GM21390 (cell line): ENCODE results near the gene ORC3.
"Not testable (repeated sequence)": the region's sequence is repeated elsewhere in the genome, so short reads cannot be mapped to it uniquely, and the experiment has no call there.

Source experiments
- ATAC-seq: cut with Tn5 transposase; IDR thresholded peaks from one replicate; pipeline ENCODE4 v1.9.1; 2021; ENCODE audit not compliant: unreplicated experiment

The ORC3 gene

DNA sequence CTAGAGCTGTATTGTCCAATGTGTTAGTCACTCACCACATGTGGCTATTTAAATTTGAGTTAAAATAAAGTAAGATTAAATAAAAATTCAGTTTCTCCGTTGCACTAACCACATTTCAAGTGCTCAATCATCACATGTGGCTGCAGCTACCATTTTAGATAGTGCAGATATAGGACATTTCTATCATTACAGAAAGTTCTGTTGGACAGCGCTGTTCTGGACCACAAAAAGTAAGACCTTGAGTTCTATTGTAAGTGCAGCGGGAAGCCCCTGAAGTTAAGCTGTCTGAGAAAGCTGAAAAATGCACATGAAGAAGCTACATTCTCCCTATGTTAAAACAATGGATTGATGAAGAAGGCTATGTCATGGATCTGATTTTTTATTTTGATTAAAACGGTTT, 1.1 kb downstream of the ORC3 start:
- ATAC-seq = no peak

DNA sequence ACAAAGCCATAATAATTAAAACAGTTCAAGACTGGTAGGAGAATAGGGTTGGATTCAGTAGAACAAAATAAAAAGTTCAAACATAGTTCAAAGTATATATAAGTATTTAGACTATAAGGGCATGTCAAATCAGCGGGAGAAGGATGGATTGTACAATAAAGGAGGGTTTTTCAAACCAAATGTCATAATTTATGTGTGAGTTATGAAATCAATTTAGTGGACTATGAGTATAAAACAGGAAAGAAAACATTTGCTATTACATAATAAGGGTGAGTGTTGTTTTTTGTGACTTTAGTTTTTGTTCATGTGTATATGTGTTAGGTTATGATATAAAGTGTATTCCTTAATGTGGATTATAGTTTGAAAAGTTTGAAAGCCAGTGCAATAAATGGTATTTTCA, 10.6 kb downstream of the ORC3 start:
- ATAC-seq = no peak

DNA sequence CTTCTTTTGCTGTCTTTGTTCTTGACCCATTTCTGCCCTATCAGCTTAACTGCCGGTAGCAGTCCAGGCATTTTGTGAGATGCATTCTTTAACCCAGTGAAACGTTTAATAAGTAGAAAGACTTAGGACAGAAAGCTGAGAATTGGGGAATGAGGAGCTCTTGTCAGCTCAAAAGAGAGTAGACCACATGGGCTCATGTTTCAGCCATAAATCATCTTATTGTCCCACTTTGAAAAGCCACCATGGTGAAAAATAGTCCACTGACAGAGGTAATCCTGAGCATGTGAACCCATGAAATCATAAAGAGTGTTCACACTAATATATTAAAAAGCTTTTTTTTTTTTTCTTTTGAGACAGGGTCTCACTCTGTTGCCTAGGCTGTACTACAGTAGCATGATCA, 16.3 kb downstream of the ORC3 start:
- no peak for ATAC-seq

DNA sequence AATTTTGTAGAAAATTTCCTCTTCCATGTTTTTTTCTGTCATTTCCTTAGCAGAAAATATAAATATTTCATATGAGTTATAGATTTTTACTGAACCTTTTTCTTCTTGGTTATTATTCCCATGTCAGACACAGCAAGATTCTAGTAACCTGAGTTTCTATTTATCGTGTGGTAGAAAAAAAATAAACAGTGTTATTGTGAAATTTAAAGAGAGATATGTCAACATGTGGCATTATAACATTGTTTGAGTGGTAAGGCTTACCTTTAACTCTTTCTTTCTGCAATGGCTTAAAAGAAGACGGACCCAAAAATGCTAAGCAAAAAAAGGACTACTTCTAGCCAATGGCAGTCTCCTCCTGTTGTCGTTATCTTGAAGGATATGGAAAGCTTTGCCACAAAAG, 18.9 kb downstream of the ORC3 start:
- ATAC-seq = no peak

DNA sequence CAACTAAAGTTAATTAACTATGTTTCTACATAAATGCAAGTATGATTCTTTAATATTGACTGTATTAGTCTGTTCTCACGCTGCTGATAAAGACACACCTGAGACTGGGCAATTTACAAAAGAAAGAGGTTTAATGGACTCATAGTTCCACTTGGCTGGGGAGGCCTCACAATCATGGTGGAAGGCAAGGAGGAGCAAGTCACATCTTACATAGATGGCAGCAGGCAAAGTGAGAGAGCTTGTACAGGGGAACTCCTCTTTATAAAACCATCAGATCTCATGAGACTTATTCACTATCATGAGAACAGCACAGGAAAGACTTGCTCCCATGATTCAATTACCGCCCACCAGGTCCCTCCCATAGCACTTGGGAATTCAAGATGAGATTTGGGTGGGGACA, 23.1 kb downstream of the ORC3 start:
- ATAC-seq = not testable (repeated sequence)

DNA sequence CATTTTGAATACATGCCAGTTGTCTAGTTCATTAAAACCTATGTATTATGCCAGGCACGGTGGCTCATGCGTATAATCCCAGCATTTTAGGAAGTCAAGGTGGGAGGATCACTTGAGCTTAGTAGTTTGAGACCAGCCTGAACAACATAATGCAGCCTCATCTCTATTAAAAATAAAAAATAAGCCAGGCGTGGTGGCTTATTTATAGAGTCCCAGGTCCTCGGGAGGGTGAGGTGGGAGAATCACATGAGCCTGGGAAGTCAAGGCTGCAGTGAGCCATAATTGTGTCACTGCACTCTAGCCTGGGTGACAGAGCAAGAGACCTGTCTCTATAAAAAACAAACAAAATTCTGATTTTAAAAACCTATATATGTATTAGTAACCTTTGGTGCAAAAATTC, 27.5 kb downstream of the ORC3 start:
- no peak for ATAC-seq

DNA sequence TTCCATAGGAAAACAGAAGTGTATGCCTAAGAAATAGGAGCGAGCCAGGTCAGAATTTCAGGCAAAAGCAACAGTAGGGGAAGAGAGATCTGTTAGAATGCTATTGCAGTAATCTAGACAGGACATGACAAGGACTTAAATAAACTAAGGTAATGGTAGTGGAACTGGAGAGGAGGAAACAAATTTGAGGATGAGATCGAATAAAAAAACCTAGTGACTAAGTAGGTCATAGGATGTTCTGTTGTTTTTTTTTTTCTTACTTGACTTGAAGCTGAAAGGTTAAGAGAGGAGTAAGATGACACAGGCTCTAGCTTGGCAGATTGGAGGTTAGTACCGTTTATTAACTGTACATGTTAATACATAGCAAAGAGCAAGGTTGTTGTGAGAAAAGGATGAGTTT, 28.6 kb downstream of the ORC3 start:
- no peak for ATAC-seq

DNA sequence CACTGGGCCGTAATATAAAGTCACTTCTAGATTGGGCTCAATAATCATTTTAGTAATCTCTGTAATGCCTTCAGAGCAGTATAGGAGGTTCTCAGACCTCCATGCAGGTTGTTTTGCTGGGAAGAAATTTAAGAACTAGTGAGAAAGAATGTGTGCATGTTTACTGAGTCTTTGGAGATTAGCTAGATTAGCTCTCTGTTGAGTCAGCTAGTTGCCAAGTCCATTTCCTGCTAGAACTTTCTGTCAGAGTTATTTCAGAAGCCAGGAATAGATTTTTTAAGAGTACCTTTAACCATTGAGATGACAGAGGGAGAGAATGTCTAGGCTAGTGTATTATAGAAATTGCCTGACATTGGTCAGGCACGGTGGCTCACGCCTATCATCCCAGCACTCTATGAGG, 33.3 kb downstream of the ORC3 start:
- ATAC-seq = no peak

DNA sequence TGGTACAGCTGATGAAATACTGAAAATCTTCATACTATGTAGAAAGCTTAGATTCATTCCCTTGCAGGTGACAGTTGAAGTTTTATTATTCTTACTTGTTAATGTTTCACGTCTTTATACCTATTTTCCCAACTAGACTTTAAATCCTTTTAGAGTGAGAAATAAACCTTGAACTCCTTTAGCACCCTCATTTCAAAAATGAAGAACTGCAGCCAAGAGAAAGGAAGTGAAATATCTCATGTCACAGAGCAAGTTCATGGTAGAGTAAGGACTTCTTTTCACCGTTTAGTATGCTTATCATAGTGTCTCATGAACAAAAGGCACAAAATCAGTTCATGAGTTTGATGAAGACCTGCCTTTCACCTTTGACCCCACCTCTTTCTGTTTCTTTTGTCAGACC, 38.5 kb downstream of the ORC3 start:
- peak; percentile 61 for ATAC-seq

DNA sequence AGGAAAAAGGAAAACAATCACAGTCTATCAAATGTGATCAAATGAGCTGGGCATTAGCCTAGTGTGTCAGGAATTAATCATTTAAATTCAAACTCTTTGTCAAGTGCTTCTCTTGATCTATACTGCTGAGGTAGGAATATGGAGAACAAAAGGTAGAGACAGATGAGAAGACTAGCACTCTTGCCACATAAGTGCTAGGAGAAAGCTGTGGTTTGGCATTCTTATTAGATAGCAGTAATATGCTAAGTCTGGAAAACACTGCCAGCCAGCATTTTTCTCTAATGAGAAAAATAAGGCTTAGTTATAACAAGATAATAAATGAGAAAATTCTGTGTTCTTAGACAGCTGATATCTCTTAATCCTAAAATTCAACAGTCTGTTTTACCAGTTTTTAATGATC, 38.9 kb downstream of the ORC3 start:
- no peak for ATAC-seq

DNA sequence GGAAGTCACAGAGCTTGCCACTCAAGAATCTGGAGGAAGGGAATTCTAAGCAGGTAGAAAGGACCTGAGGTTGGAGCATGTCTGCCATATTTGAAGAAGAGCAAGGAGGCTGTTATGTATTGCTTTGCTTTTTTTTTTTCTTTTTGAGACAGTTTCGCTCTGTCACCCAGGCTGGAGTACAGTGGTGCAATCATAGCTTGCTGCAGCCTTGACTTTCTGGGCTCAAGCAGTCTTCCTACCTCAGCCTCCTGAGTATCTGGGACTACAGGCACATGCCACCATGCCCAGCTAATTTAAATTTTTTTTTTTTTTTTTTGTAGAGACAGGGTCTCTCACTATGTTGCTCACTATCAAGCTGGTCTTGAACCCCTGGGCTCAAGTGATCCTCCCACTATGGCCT, 40.8 kb downstream of the ORC3 start:
- no peak for ATAC-seq

DNA sequence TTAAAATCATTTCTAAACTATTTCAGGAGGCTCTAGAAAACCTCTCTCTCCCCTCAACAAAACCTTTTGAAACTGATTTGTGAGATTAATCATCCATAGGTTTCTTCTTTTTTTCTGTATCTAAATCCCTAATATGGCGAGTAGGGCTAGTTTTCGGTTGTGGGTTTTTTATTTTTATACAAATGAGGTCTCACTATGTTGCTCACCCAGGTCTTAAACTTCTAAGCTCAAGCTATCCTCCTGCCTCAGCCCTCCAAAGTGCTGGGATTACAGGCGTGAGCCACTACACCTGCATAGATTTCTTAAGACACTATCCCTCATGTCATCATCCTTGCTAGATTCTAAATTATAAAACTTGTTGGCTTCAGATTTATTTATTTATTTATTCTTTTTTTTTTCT, 43.9 kb downstream of the ORC3 start:
- ATAC-seq = no peak

DNA sequence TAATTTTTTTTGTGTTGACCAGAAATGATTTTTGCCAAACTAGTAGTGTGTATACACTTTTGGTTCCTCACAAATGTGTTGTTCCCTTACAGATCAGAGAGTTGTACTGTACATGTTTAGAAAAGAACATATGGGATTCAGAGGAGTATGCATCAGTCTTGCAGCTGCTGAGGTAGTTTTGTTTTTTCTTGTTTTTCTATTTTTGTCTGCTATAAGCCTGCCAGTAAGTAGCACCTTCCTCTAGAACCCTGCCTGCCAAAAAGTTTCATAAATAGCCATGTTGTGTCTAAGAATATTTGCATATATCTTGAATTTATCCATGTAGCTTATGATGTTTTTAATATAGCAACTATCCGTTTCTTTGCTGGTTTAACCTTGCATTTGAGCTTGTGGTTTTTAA, 46.4 kb downstream of the ORC3 start:
- ATAC-seq = peak; percentile 51

DNA sequence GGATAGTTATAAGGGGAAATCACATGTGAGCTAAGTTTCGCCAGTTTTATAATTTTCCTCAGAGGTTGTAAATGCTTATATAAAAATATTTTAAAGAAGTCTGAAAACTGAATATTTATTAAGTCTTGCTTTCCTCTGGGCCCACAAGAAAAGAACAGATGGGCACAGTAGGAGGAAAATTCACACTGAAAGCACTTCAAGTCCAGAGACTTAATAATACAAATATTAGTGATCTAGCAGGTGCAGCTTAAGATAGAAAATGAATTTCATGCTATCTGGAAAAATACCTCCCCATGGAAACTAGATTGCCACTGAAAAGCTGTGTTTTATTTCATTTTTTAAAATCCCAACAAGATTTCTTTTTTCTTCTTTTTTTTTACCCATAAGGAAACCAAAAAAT, 47.2 kb downstream of the ORC3 start:
- ATAC-seq = no peak

DNA sequence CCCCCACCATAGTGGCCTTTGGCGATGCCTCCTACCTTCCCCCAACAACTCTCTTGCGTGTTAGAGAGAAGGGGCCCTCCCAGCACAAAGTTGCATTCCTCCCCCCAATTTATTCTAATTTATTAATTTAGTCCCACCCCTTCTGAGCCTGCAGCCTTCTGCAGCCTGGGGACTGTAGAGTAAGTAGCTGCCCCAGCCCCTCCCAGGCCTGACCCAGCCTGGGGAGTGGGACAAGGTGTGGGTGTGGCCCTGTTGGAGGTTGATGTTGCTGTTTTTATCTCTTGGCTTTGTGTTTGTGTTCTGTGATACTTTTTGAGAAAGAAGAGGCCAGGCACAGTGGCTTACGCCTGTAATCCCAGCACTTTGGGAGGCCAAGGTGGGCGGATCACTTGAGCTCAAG, 49.4 kb downstream of the ORC3 start:
- no peak for ATAC-seq

DNA sequence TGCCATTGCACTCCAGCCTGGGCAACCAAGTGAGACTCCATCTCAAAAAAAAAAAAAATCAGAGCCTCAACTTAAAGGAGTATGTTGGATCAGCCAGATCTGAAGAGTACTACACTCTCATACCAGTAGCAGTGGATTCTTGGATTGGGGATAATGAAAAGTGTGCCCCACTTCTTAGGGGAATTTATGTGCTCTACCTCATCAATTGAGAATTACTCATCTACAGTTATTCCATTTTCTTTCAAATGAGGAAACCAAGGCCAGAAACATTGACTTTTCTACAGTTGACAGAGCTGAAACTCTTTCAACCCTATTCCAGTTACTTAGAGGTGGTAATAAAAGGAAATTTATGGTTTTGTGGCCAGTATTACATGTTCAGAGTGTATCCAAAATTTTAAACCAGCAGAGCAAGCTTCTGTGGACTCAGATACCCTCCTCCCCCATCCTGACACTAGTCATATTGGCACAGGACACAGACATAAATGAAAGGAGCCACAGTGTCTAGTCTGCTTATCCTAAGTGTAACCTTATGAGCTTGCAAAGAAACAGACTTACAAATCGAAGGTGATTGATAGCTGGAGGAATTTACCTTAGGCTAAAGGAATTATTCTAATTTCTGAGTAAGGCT, 51.2 kb downstream of the ORC3 start:
- no peak for ATAC-seq

DNA sequence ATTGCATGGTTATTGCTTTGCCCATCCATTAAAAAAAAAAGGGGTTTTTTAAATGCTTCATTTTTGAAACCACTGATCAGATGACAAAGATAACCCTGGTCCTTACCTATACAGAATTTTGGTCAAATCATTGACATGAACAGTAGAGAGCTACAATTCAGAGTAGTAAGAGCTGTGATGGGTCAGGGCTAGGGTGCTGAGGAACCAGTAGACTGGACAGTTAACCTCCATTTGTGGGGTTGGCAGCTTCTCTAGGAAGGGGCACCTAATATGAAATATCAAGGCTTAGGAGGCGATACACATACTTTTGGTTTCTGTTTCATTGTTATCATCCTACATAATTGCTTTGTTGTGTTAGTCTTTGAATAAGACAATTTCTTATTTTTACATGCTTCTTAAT, 55.1 kb downstream of the ORC3 start:
- no peak for ATAC-seq

DNA sequence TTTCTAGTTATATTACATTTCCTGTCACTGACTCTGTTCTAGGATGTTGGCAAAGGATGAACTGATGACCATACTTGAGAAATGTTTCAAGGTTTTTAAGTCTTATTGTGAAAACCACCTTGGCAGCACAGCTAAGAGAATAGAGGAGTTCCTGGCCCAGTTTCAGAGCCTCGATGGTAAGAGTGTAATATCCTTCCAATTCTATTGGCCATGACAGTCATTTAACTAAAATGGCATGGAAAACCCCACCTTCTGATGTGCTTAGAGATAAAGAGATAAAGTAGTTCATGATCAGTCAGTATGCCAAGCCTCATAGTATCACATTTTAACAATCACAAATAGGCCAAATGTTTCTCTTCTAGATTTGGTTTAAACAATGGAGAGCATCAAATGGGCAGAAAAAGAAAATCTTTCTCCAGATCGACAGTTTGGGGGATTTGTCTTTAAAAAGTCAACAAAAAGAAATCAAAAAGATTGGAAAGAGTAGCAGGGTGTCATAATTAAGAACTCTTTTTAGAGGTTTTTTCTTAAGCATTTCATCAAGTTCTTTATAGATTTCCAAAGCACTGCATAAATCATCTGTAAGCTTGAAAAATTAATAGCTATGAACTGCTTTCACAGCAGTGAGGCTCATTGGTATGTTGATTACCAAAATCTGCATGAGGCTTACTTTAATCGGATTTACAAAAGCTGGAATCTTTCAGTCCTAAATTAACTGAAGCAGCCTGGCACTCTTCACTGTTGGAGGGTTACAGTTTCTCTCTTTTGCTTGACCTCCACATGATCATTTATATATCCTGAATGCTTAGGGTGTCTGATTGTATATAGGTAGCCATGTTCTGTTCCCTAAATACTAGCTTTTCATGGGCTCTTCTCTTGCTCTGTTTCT, 63.4 kb downstream of the ORC3 start:
- no peak for ATAC-seq

DNA sequence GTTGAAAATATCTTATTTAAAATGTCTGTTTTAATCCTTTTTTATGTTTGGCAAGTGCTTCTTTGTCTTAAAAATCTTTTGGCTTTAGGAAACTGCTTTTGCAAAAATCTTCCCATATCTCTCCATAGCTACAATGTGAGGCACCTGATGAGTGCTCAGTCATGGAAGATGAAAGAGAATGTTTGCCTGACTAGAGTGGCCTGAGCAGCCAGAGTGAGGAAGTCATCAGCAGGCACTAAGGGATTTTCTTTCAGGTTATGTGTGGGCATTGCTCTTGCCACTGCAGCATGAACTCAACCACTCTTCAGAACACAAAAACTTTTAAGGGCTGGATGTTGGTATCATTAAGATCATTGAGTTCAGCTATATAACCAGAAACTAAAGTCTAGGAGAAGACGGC, 64.2 kb downstream of the ORC3 start:
- no peak for ATAC-seq

DNA sequence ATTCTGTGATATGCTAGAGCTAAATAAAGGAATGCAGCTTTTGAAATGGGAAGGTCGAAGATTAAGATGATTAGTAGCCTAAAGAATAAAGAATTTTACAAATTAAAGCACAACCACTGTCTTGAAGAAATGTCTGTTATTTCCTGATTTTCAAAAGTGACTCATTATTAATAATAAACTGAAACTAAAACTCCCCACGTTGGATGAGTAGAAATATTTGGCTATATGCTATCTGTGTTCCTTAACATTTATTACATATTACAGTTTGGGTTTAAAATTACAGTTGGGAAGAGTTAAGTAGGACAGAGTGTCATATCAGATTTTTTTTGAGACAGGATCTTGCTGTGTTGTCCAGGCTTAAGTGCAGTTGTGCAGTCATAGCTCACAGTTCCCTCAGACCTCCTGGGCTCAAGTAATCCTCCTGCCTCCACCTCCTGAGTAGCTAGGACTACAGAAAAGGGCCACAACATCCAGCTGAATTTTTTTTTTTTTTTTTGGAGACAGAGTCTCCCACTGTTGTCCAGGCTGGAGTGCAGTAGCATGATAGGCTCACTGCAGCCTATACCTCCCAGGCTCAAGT, 65.0 kb downstream of the ORC3 start:
- ATAC-seq = no peak

DNA sequence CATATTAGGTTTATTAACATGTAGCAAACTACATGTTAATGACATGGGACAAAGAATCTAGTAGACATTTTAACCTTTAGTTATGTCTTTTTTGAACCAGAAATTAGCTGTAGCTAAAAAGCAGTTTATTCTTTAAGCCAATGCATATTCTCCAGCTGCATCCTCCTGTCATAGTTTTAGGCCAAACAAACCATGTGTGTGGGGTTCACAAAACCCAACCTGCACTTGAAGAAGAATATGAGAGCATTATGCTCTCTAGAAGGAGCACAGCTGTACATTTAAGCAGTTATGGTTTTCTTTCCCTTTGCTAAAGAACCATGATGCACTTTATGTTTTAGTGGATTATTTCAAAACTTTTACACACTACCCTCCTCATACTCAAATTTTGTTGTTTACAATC, 65.9 kb downstream of the ORC3 start:
- ATAC-seq = no peak

DNA sequence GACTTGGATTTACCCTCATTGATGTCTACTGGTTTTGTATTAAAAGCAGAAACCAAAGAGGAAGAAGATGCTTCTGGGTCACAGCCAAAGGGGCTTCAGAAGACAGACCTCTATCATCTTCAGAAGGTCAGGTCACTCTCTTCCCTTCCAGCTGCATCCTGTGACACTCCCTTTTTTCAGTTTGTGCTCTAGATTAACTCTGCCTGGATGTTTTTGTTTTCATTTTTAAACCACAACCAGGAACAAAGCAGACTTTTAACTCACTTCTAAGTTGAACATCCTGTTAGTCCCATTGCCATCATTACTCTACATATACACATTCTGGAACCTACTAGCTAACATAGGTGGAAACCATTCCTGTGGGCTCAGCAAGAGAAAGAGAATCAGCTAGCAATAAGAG, 66.9 kb downstream of the ORC3 start:
- ATAC-seq = peak; percentile 83
